ENCODE data around the gene GNPDA1.

The GNPDA1 gene

GRCh38 chr5:142020122-142020659 lies 7.4 kb upstream of the GNPDA1 start:
- no peak for FAIRE-seq

- no peak for FAIRE-seq
Observed at GRCh38 chr5:142017832-142018427, 5.1 kb upstream of the GNPDA1 start.

- no peak for FAIRE-seq
Observed at GRCh38 chr5:142016556-142016955, 3.7 kb upstream of the GNPDA1 start.

- FAIRE-seq = no peak
Observed at GRCh38 chr5:142015781-142016533, 3.1 kb upstream of the GNPDA1 start.

- FAIRE-seq = no peak
Observed at GRCh38 chr5:142014911-142015584, 2.2 kb upstream of the GNPDA1 start.

- FAIRE-seq = no peak
Observed at GRCh38 chr5:142013734-142014521, 1.1 kb upstream of the GNPDA1 start.

- no peak for FAIRE-seq
Observed at GRCh38 chr5:142012186-142012785, 541 bp downstream of the GNPDA1 start.

GRCh38 chr5:142011572-142012185 lies 1.1 kb downstream of the GNPDA1 start:
- FAIRE-seq = no peak

- FAIRE-seq = no peak
Observed at GRCh38 chr5:142009886-142010285, 2.9 kb downstream of the GNPDA1 start.

- no peak for FAIRE-seq
Observed at GRCh38 chr5:142008813-142009212, 4.0 kb downstream of the GNPDA1 start.

GRCh38 chr5:142007237-142007544 lies 5.6 kb downstream of the GNPDA1 start:
- FAIRE-seq = no peak

GRCh38 chr5:142006363-142007236 lies 6.2 kb downstream of the GNPDA1 start:
- FAIRE-seq = no peak

- FAIRE-seq = no peak
Observed at GRCh38 chr5:142003266-142003800, 9.5 kb downstream of the GNPDA1 start.

- FAIRE-seq = no peak
Observed at GRCh38 chr5:142000704-142001484, 11.9 kb downstream of the GNPDA1 start.

GRCh38 chr5:142000173-142000572 lies 12.7 kb downstream of the GNPDA1 start:
- FAIRE-seq = no peak

- FAIRE-seq = no peak
Observed at GRCh38 chr5:141997358-141997960, 15.4 kb downstream of the GNPDA1 start.

- FAIRE-seq = no peak
Observed at GRCh38 chr5:141995656-141996055, 17.2 kb downstream of the GNPDA1 start.

GRCh38 chr5:141994511-141995136 lies 18.2 kb downstream of the GNPDA1 start:
- FAIRE-seq = no peak

- FAIRE-seq = no peak
Observed at GRCh38 chr5:141992349-141992963, 20.4 kb downstream of the GNPDA1 start.
